Erythroblast (primary cell): ENCODE measurements around the gene SHMT2.

Experiments used
- GATA1 ChIP-seq: IDR thresholded peaks from 2 replicates; pipeline ENCODE4 v1.6.1; 2011; ENCODE audit warnings: low read depth, mild to moderate bottlenecking, control low read depth, low read length, moderate library complexity
- POLR2A ChIP-seq: IDR thresholded peaks from 2 replicates; pipeline ENCODE4 v1.6.1; 2011; ENCODE audit warnings: mild to moderate bottlenecking, low read length

GRCh38 chr12:57201219-57201618 is 28.3 kb upstream of the SHMT2 start:
- TF ChIP-seq POLR2A (no peak), GATA1 (no peak)
